H1 (cell line): Measurements from ENCODE around the gene FBN3. TPM values are rescaled to one million over a fixed set of nuclear protein-coding genes. Genes with fewer than 3 reads are reported as not detected.

ENCODE experiments used
- CTCF ChIA-PET: fragments of 300-600 bp; sonication (Branson Sonifier 250); formaldehyde crosslinking; loops from one replicate; lab custom pipeline; 2021; ENCODE audit not compliant: partially characterized antibody; lab: Charles Lee
- POLR2A ChIA-PET: fragments of 300-600 bp; sonication (Branson Sonifier 250); formaldehyde crosslinking; loops from one replicate; lab custom pipeline; 2021; ENCODE audit warnings: inconsistent platforms; ENCODE audit not compliant: partially characterized antibody; lab: Charles Lee
- DNase-seq, 2 experiments: peaks; one replicate each; pipeline versions ENCODE4 v3.0.0 to v3.0.0-alpha.2; 2010 to 2022; ENCODE audit warnings: low spot score in 2 of 2, low read depth in 1 of 2, mixed read lengths in 1 of 2
- FAIRE-seq: peaks from 2 replicates; lab custom pipeline; 2011; peaks lifted over from hg19 to GRCh38; lab: Jason Lieb, UNC
- H2AFZ ChIP-seq: 2 replicates; pipeline ENCODE4 v1.8.1; 2012; ENCODE audit warnings: low read length, inconsistent platforms
- H2AK5ac ChIP-seq: 2 replicates; pipeline ENCODE4 v1.6.1; 2013; ENCODE audit warnings: low read depth, low read length
- H2BK120ac ChIP-seq: replicated peaks from 2 replicates; pipeline ENCODE3; 2013; ENCODE audit warnings: low read depth, low read length, inconsistent platforms
- H2BK12ac ChIP-seq: 2 replicates; pipeline ENCODE4 v1.6.1; 2013; ENCODE audit warnings: low read depth, low read length
- H2BK15ac ChIP-seq: 2 replicates; pipeline ENCODE4 v1.6.1; 2013; ENCODE audit warnings: low read length
- H2BK20ac ChIP-seq: 2 replicates; pipeline ENCODE4 v1.6.1; 2013; ENCODE audit warnings: low read length
- H2BK5ac ChIP-seq: 2 replicates; pipeline ENCODE4 v1.6.1; 2013; ENCODE audit warnings: low read depth, low read length
- H3K14ac ChIP-seq: 2 replicates; pipeline ENCODE4 v1.6.1; 2013; ENCODE audit warnings: inconsistent platforms; ENCODE audit not compliant: insufficient read length
- H3K18ac ChIP-seq: 2 replicates; pipeline ENCODE4 v1.6.1; 2013; ENCODE audit warnings: low read length; ENCODE audit errors: extremely low read depth
- H3K23ac ChIP-seq: 2 replicates; pipeline ENCODE4 v1.6.1; 2013; ENCODE audit warnings: inconsistent platforms; ENCODE audit not compliant: insufficient read length
- H3K23me2 ChIP-seq: 2 replicates; pipeline ENCODE4 v1.6.1; 2013; ENCODE audit warnings: low read depth, low read length
- H3K27ac ChIP-seq: 2 replicates; pipeline ENCODE4 v1.6.1; 2011; ENCODE audit warnings: low read depth, low read length, inconsistent platforms
- H3K27me3 ChIP-seq, 4 experiments: replicated peaks in 1 of 4; 1 replicate in 1 of 4; 2 replicates in 3 of 4; pipeline versions ENCODE4 v1.6.1 to v1.8.1; 2011 to 2013; ENCODE audit warnings: low read length in 3 of 4, mild to moderate bottlenecking in 3 of 4, inconsistent platforms in 2 of 4, mixed read lengths in 2 of 4, moderate library complexity in 1 of 4; ENCODE audit not compliant: control insufficient read depth in 3 of 4, insufficient read depth in 3 of 4; ENCODE audit errors: extremely low read depth in 1 of 4
- H3K36me3 ChIP-seq, 4 experiments: 2 replicates each; pipeline versions ENCODE4 v1.6.1 to v1.8.1; 2011 to 2013; ENCODE audit warnings: mild to moderate bottlenecking in 4 of 4, low read length in 3 of 4, moderate library complexity in 2 of 4, control low read depth in 1 of 4, inconsistent platforms in 1 of 4; ENCODE audit not compliant: insufficient read depth in 4 of 4, control insufficient read depth in 2 of 4
- H3K4ac ChIP-seq: replicated peaks from 2 replicates; pipeline ENCODE3; 2013; ENCODE audit warnings: low read length, low read depth, mixed read lengths, inconsistent platforms; ENCODE audit not compliant: insufficient read length
- H3K4me1 ChIP-seq, 4 experiments: replicated peaks in 1 of 4; 1 replicate in 1 of 4; 2 replicates in 3 of 4; pipeline versions ENCODE4 v1.6.1 to v1.8.1; 2011 to 2013; ENCODE audit warnings: low read length in 3 of 4, inconsistent platforms in 2 of 4, mixed read lengths in 1 of 4; ENCODE audit not compliant: insufficient read depth in 4 of 4, control insufficient read depth in 3 of 4
- H3K4me2 ChIP-seq, 2 experiments: 2 replicates each; pipeline versions ENCODE4 v1.6.1 to v1.8.1; 2011 to 2013; ENCODE audit warnings: low read depth in 2 of 2, low read length in 2 of 2, control low read depth in 1 of 2, inconsistent platforms in 1 of 2, mild to moderate bottlenecking in 1 of 2; ENCODE audit not compliant: insufficient read depth in 1 of 2
- H3K4me3 ChIP-seq, 4 experiments: fragments of 200-600, 300-600 bp in 1 of 4; sonication (generic), shearing (Covaris generic), sonication (Bioruptor Twin) in 1 of 4; 2 replicates each; pipeline versions ENCODE4 v1.5.1 to v1.8.1; 2011 to 2016; ENCODE audit warnings: low read length in 4 of 4, low read depth in 3 of 4, control low read depth in 2 of 4, inconsistent platforms in 2 of 4, mild to moderate bottlenecking in 2 of 4, mixed read lengths in 1 of 4, moderate library complexity in 1 of 4; ENCODE audit not compliant: insufficient read depth in 2 of 4; ENCODE audit errors: extremely low read depth in 1 of 4
- H3K56ac ChIP-seq: replicated peaks from 2 replicates; pipeline ENCODE3; 2013; ENCODE audit warnings: low read depth, mild to moderate bottlenecking, mixed read lengths, low read length, inconsistent platforms; ENCODE audit not compliant: insufficient read length
- H3K79me1 ChIP-seq: 2 replicates; pipeline ENCODE4 v1.6.1; 2013; ENCODE audit warnings: low read depth, low read length, control low read depth
- H3K79me2 ChIP-seq, 2 experiments: 2 replicates each; pipeline versions ENCODE4 v1.6.1 to v1.8.1; 2012 to 2013; ENCODE audit warnings: low read length in 2 of 2, mild to moderate bottlenecking in 2 of 2, inconsistent platforms in 1 of 2; ENCODE audit not compliant: insufficient read depth in 2 of 2, control insufficient read depth in 1 of 2
- H3K9ac ChIP-seq, 4 experiments: replicated peaks in 1 of 4; 1 replicate in 1 of 4; 2 replicates in 3 of 4; pipeline versions ENCODE4 v1.6.1 to v1.8.1; 2011 to 2013; ENCODE audit warnings: low read depth in 3 of 4, low read length in 3 of 4, control low read depth in 2 of 4, mild to moderate bottlenecking in 2 of 4, moderate library complexity in 2 of 4, inconsistent platforms in 1 of 4; ENCODE audit errors: extremely low read depth in 1 of 4
- H3K9me3 ChIP-seq, 2 experiments: 2 replicates each; pipeline versions ENCODE4 v1.6.1 to v1.8.1; 2012 to 2013; ENCODE audit warnings: mild to moderate bottlenecking in 2 of 2, moderate library complexity in 2 of 2, control low read depth in 1 of 2, inconsistent platforms in 1 of 2, low read depth in 1 of 2, low read length in 1 of 2, mixed read lengths in 1 of 2; ENCODE audit not compliant: insufficient read depth in 2 of 2
- H4K20me1 ChIP-seq, 2 experiments: replicated peaks in 1 of 2; 2 replicates each; pipeline versions ENCODE3 to v1.8.1; 2011 to 2013; ENCODE audit warnings: inconsistent platforms in 2 of 2, low read length in 2 of 2, mild to moderate bottlenecking in 1 of 2; ENCODE audit not compliant: insufficient read depth in 2 of 2, control insufficient read depth in 1 of 2
- H4K5ac ChIP-seq: 2 replicates; pipeline ENCODE4 v1.6.1; 2013; ENCODE audit warnings: low read length, low read depth, mixed read lengths, inconsistent platforms; ENCODE audit not compliant: insufficient read length
- H4K8ac ChIP-seq: 2 replicates; pipeline ENCODE4 v1.8.0; 2013; ENCODE audit warnings: mild to moderate bottlenecking, moderate library complexity, low read length, inconsistent platforms; ENCODE audit not compliant: insufficient read depth; ENCODE audit errors: extremely low read depth
- H4K91ac ChIP-seq: replicated peaks from 2 replicates; pipeline ENCODE3; 2013; ENCODE audit warnings: low read length, mixed read lengths, inconsistent platforms; ENCODE audit not compliant: insufficient read length
- CBX5 ChIP-seq: fragments of 300-800, 300-1000 bp; sonication (generic); IDR thresholded peaks from 2 replicates; pipeline ENCODE4 v1.7.1; 2016; ENCODE audit warnings: antibody characterized with exemption, low read length, low read depth
- CBX8 ChIP-seq: fragments of 300-800, 300-1000 bp; sonication (generic); IDR thresholded peaks from 2 replicates; pipeline ENCODE4 v1.7.1; 2016; ENCODE audit warnings: low read depth, low read length, borderline replicate concordance
- CHD1 ChIP-seq: IDR thresholded peaks from 2 replicates; pipeline ENCODE4 v1.6.1; 2012; ENCODE audit warnings: low read depth, low read length, improper control_type of control experiment
- CHD2 ChIP-seq: IDR thresholded peaks from 2 replicates; pipeline ENCODE4 v1.6.1; 2012; ENCODE audit warnings: low read length, improper control_type of control experiment
- CREB1 ChIP-seq: IDR thresholded peaks from 2 replicates; pipeline ENCODE4 v1.6.1; 2012; ENCODE audit warnings: inconsistent platforms
- FOSL1 ChIP-seq: IDR thresholded peaks from 2 replicates; pipeline ENCODE4 v1.6.1; 2011; ENCODE audit warnings: mild to moderate bottlenecking, low read depth, low read length, moderate library complexity; ENCODE audit not compliant: insufficient read depth
- PHF8 ChIP-seq: fragments of 200-600 bp; sonication (generic); conservative IDR thresholded peaks from 2 replicates; pipeline ENCODE4 v1.7.1; 2012; ENCODE audit warnings: low read depth, mild to moderate bottlenecking, inconsistent platforms, low read length, moderate library complexity
- RAD21 ChIP-seq, 2 experiments: IDR thresholded peaks in 1 of 2; conservative IDR thresholded peaks in 1 of 2; 2 replicates each; pipeline ENCODE4 v1.6.1; 2011; ENCODE audit warnings: low read depth in 2 of 2, low read length in 2 of 2, improper control_type of control experiment in 1 of 2, inconsistent platforms in 1 of 2, mild to moderate bottlenecking in 1 of 2, moderate library complexity in 1 of 2
- RBBP5 ChIP-seq: IDR thresholded peaks from 2 replicates; pipeline ENCODE4 v1.7.1; 2012; ENCODE audit warnings: low read depth, mild to moderate bottlenecking, inconsistent platforms, low read length, moderate library complexity, borderline replicate concordance
- SIN3A ChIP-seq, 2 experiments: IDR thresholded peaks in 1 of 2; conservative IDR thresholded peaks in 1 of 2; 2 replicates each; pipeline ENCODE4 v1.6.1; 2011 to 2012; ENCODE audit warnings: low read length in 2 of 2, improper control_type of control experiment in 1 of 2, low read depth in 1 of 2, mild to moderate bottlenecking in 1 of 2
- SIRT6 ChIP-seq: IDR thresholded peaks from one replicate; pipeline ENCODE4 v1.7.1; 2012; ENCODE audit warnings: low read length, inconsistent platforms
- TAF7 ChIP-seq: optimal IDR thresholded peaks from 2 replicates; pipeline ENCODE3; 2011; ENCODE audit warnings: low read depth, mild to moderate bottlenecking, inconsistent platforms, low read length, moderate library complexity, borderline replicate concordance
- TBP ChIP-seq: IDR thresholded peaks from 2 replicates; pipeline ENCODE4 v1.6.1; 2011; ENCODE audit warnings: low read depth, low read length, improper control_type of control experiment
- TCF12 ChIP-seq: IDR thresholded peaks from 2 replicates; pipeline ENCODE4 v1.6.1; 2011; ENCODE audit warnings: low read depth, mild to moderate bottlenecking, low read length
- YY1 ChIP-seq: IDR thresholded peaks from 2 replicates; pipeline ENCODE4 v1.6.1; 2011; ENCODE audit warnings: low read depth, mild to moderate bottlenecking, low read length
- WGBS, 2 experiments: shearing (Covaris generic) in 1 of 2; methylation state at CpG; one replicate each; pipeline versions ENCODE4 v1.1.6 to v1.1.7; 2013 to 2015; ENCODE audit warnings: low lambda C conversion rate in 2 of 2, mixed read lengths in 2 of 2, inconsistent platforms in 1 of 2, low coverage in 1 of 2, missing lambda C conversion rate in 1 of 2; ENCODE audit not compliant: insufficient replicate concordance in 2 of 2, insufficient coverage in 1 of 2, insufficient read length in 1 of 2; ENCODE audit errors: extremely low coverage in 1 of 2, missing lambda C conversion rate in 1 of 2; 5-methylcytosine and 5-hydroxymethylcytosine counted together
- polyA plus RNA-seq, 7 experiments: library from polyadenylated mRNA; depleted of rRNA in 3 of 7; stranded (reverse) in 5 of 7; unstranded in 2 of 7; fragments of >200 nt in 5 of 7; fragments of 200-250 nt in 2 of 7; gene quantifications; 1 replicate in 5 of 7; 2 replicates in 1 of 7; 4 replicates in 1 of 7; pipeline versions ENCODE4 v1.2.1 to v1.2.3, GENCODE V29; 2011 to 2013; ENCODE audit warnings: missing spikeins in 2 of 7, mixed read lengths in 2 of 7
- total RNA-seq: library from RNA; stranded (reverse); fragmentation: NEBNext Ultra II Directional; extraction: Animal tissue kit (Norgen Biotek cat#: 25700); gene quantifications from 2 replicates; pipeline ENCODE4 v1.2.1, GENCODE V29; 2021

Gene FBN3
- total and polyA plus RNA-seq, 2 of the 8 experiments (the other 6 are each of a cell fraction or from before 2014, with no cell fraction given), result 37.1 to 38.7 TPM

DNA sequence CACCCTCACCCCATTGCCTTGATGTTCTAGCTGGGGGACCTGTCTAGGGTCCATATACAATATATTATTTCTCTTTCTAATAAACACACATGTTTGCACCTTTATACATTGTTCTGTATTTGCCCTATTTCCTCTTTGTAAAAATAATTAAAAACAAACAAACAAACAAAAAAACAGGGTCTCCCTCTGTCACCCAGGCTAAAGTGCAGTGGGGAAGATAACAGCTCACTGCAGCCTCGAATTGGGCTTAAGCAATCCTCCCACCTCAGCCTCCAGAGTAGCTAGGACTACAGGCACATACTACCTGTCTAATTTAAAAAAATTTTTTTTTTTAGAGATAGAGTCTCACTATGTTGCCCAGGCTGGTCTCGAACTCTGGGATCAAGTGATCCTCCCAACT lies 5.9 kb upstream of the FBN3 start:
- no peak overlapping the region for H3K14ac ChIP-seq
- no peaks in the 10 kb centered on the region for H3K23me2 ChIP-seq
- no peak overlapping the region for H4K8ac ChIP-seq
- CTCF ChIA-PET, result interaction anchor here (0.6 to 2.6 kb wide), 15 partner anchors 10 to 238 kb away, joined by 3 to 10 read pairs (median 3); no protein-coding TSS in a partner anchor
- no peak overlapping the region for H4K5ac ChIP-seq
- no peak overlapping the region for H2BK5ac ChIP-seq
- H3K4me1 ChIP-seq, result peaks cover 0 to 5% (median 3%) of the 10 kb centered on the region in 4 experiments; a peak in 4 of 7 replicates
- no peak overlapping the region for H2BK12ac ChIP-seq
- POLR2A ChIA-PET, result interaction anchor here (1.0 to 1.2 kb wide), 2 partner anchors 86 to 150 kb away, joined by 3 read pairs; no protein-coding TSS in a partner anchor
- H3K79me2 ChIP-seq, result no peaks in the 10 kb centered on the region
- H3K9ac ChIP-seq, result no peak overlapping the region
- H3K9me3 ChIP-seq, result no peaks in the 10 kb centered on the region
- no peaks in the 10 kb centered on the region for H4K20me1 ChIP-seq
- no peaks in the 10 kb centered on the region for H3K79me1 ChIP-seq
- no peak overlapping the region for H2BK15ac ChIP-seq
- no peak overlapping the region for H3K56ac ChIP-seq
- no peak overlapping the region for H3K23ac ChIP-seq
- H3K36me3 ChIP-seq, result no peaks in the 10 kb centered on the region
- H3K4ac ChIP-seq, result no peak overlapping the region
- no peaks in the 10 kb centered on the region for H3K27me3 ChIP-seq
- DNase-seq (no peak), FAIRE-seq (no peak)
- H3K4me3 ChIP-seq, result no peak overlapping the region
- no peak overlapping the region for H3K18ac ChIP-seq
- no peak overlapping the region for H3K4me2 ChIP-seq
- H4K91ac ChIP-seq, result no peak overlapping the region
- 89% methylated on average over 2 of the region's 2 CpGs; no CpG with 5 or more reads in 1 of the 2 experiments for WGBS, 2 experiments
- no peak overlapping the region for H2AK5ac ChIP-seq
- no peak overlapping the region for H2BK20ac ChIP-seq
- no peak overlapping the region for H2AFZ ChIP-seq
- H3K27ac ChIP-seq, result no peak overlapping the region
- no peak overlapping the region for H2BK120ac ChIP-seq
- TF ChIP-seq YY1, result no peak
- TF ChIP-seq CBX8, result no peak
- TF ChIP-seq CHD2, result no peak
- TF ChIP-seq TAF7, result no peak
- no peak for TF ChIP-seq CREB1
- no peak for TF ChIP-seq PHF8
- TF ChIP-seq TBP, result no peak
- TF ChIP-seq FOSL1, result no peak
- TF ChIP-seq RBBP5, result no peak
- no peak for TF ChIP-seq RAD21 (IDR thresholded peaks at IDR 0.05 in 1 of 2, conservative IDR thresholded peaks at IDR 0.05 in 1 of 2; ENCODE audit: low read depth in 2 of 2, low read length in 2 of 2)
- TF ChIP-seq CHD1, result no peak
- no peak for TF ChIP-seq SIN3A (conservative IDR thresholded peaks at IDR 0.05 in 1 of 2, IDR thresholded peaks at IDR 0.05 in 1 of 2; ENCODE audit: low read depth in 1 of 2, low read length in 2 of 2)
- TF ChIP-seq TCF12, result no peak
- TF ChIP-seq SIRT6, result no peak
- TF ChIP-seq CBX5, result no peak
